GM12878 (cell line): ENCODE measurements around the gene CLVS2.

Source experiments
- ASH2L ChIP-seq: fragments of 300-600, 200-600 bp; sonication (generic); IDR thresholded peaks from 2 replicates; pipeline ENCODE4 v1.6.1; 2017; ENCODE audit warnings: low read depth, mild to moderate bottlenecking, borderline replicate concordance
- CEBPB ChIP-seq, 2 experiments: fragments of 150-350 bp in 1 of 2; IDR thresholded peaks; 2 replicates each; pipeline ENCODE4 v1.6.1; 2012 to 2014; ENCODE audit warnings: low read depth in 2 of 2, low read length in 2 of 2, borderline replicate concordance in 1 of 2, inconsistent platforms in 1 of 2
- CEBPZ ChIP-seq: fragments of 150-350 bp; IDR thresholded peaks from 2 replicates; pipeline ENCODE4 v1.6.1; 2016; ENCODE audit warnings: low read depth, low read length
- CTCF ChIP-seq, 3 experiments: IDR thresholded peaks in 2 of 3; conservative IDR thresholded peaks in 1 of 3; 2 replicates each; pipeline ENCODE4 v1.5.1; 2011; ENCODE audit warnings: low read depth in 3 of 3, low read length in 3 of 3, mild to moderate bottlenecking in 3 of 3, control low read depth in 2 of 3, moderate library complexity in 2 of 3, inconsistent platforms in 1 of 3, mixed read lengths in 1 of 3; ENCODE audit not compliant: control insufficient read depth in 2 of 3, insufficient read depth in 1 of 3; ENCODE audit errors: extremely low read depth in 1 of 3
- JUNB ChIP-seq: IDR thresholded peaks from 2 replicates; pipeline ENCODE4 v1.6.1; 2016; ENCODE audit warnings: antibody characterized with exemption, mild to moderate bottlenecking
- MXI1 ChIP-seq: fragments of 150-350 bp; IDR thresholded peaks from 2 replicates; pipeline ENCODE4 v1.6.1; 2011; ENCODE audit warnings: low read depth, mild to moderate bottlenecking, inconsistent platforms, low read length, improper control_type of control experiment
- RAD21 ChIP-seq: IDR thresholded peaks from 2 replicates; pipeline ENCODE4 v1.6.1; 2011; ENCODE audit warnings: mild to moderate bottlenecking, low read depth, low read length, moderate library complexity; ENCODE audit not compliant: insufficient read depth
- RCOR1 ChIP-seq: conservative IDR thresholded peaks from 2 replicates; pipeline ENCODE4 v1.6.1; 2012; ENCODE audit warnings: low read depth, low read length, improper control_type of control experiment
- SKIL ChIP-seq: fragments of 450-650 bp; IDR thresholded peaks from 2 replicates; pipeline ENCODE4 v1.6.1; 2017; ENCODE audit warnings: mild to moderate bottlenecking, low read depth, inconsistent platforms; ENCODE audit not compliant: poor library complexity, severe bottlenecking
- TBL1XR1 ChIP-seq: IDR thresholded peaks from 2 replicates; pipeline ENCODE4 v1.6.1; 2012; ENCODE audit warnings: low read depth, low read length, improper control_type of control experiment
- ZNF274 ChIP-seq: IDR thresholded peaks from one replicate; pipeline ENCODE4 v1.8.0; 2011; ENCODE audit not compliant: insufficient read length, insufficient read depth

GRCh38 chr6:122969999-122970533 is 26.0 kb upstream of the CLVS2 start:
- TF ChIP-seq CEBPB (IDR thresholded peaks at IDR 0.05; ENCODE audit: borderline replicate concordance in 1 of 2, low read depth in 2 of 2, low read length in 2 of 2): no peak
- no peak for TF ChIP-seq CTCF (IDR thresholded peaks at IDR 0.05 in 2 of 3, conservative IDR thresholded peaks at IDR 0.05 in 1 of 3; ENCODE audit: control insufficient read depth in 2 of 3, extremely low read depth in 1 of 3, insufficient read depth in 1 of 3, low read depth in 3 of 3, low read length in 3 of 3)
- no peak for TF ChIP-seq RCOR1
- TF ChIP-seq SKIL: no peak
- TF ChIP-seq ASH2L: no peak
- TF ChIP-seq RAD21: no peak
- no peak for TF ChIP-seq ZNF274
- TF ChIP-seq MXI1: no peak
- no peak for TF ChIP-seq JUNB
- no peak for TF ChIP-seq TBL1XR1
- no peak for TF ChIP-seq CEBPZ
